Keratinocyte (primary cell): ENCODE data around the gene PKN2. TPM values are rescaled to one million over a fixed set of nuclear protein-coding genes. Genes with fewer than 3 reads are reported as not detected.
"Not testable (repeated sequence)": the region's sequence is repeated elsewhere in the genome, so short reads cannot be mapped to it uniquely, and the experiment has no call there.

Experiments
- DNase-seq: peaks from one replicate; pipeline ENCODE4 v3.0.0-alpha.2; 2011; ENCODE audit warnings: low read depth, missing footprints, low spot score
- FAIRE-seq: peaks from 2 replicates; lab custom pipeline; 2011; peaks lifted over from hg19 to GRCh38; lab: Jason Lieb, UNC
- H2AFZ ChIP-seq: 2 replicates; pipeline ENCODE4 v1.6.0; 2012; ENCODE audit warnings: low read length, control low read depth, inconsistent platforms; ENCODE audit not compliant: control insufficient read depth
- H3K27ac ChIP-seq: 2 replicates; pipeline ENCODE4 v1.5.1; 2011; ENCODE audit warnings: low read length; ENCODE audit not compliant: control insufficient read depth, insufficient read depth
- H3K27me3 ChIP-seq: 3 replicates; pipeline ENCODE4 v1.6.0; 2011; ENCODE audit warnings: low read length; ENCODE audit not compliant: control insufficient read depth, insufficient read depth; ENCODE audit errors: extremely low read depth
- H3K36me3 ChIP-seq, 2 experiments: 2 replicates in 1 of 2; 3 replicates in 1 of 2; pipeline ENCODE4 v1.5.1; 2011; ENCODE audit warnings: low read length in 2 of 2, mild to moderate bottlenecking in 1 of 2; ENCODE audit not compliant: control insufficient read depth in 2 of 2, insufficient read depth in 2 of 2; ENCODE audit errors: extremely low read depth in 1 of 2
- H3K4me1 ChIP-seq: 3 replicates; pipeline ENCODE4 v1.5.1; 2011; ENCODE audit warnings: low read length; ENCODE audit not compliant: control insufficient read depth, insufficient read depth; ENCODE audit errors: extremely low read depth
- H3K4me2 ChIP-seq: 3 replicates; pipeline ENCODE4 v1.6.0; 2011; ENCODE audit warnings: low read depth, low read length; ENCODE audit not compliant: control insufficient read depth, insufficient read depth; ENCODE audit errors: extremely low read depth
- H3K4me3 ChIP-seq, 3 experiments: fragments of 200-600 bp in 1 of 3; sonication (generic) in 1 of 3; 2 replicates in 2 of 3; 3 replicates in 1 of 3; pipeline ENCODE4 v1.5.1; 2011 to 2016; ENCODE audit warnings: low read length in 3 of 3, mild to moderate bottlenecking in 3 of 3, control low read depth in 2 of 3, inconsistent platforms in 1 of 3, low read depth in 1 of 3, mixed read lengths in 1 of 3, mixed run types in 1 of 3, moderate library complexity in 1 of 3; ENCODE audit not compliant: control insufficient read depth in 2 of 3, insufficient read depth in 2 of 3; ENCODE audit errors: extremely low read depth in 1 of 3
- H3K79me2 ChIP-seq: 2 replicates; pipeline ENCODE4 v1.6.0; 2012; ENCODE audit warnings: low read length; ENCODE audit not compliant: control insufficient read depth, insufficient read depth
- H3K9ac ChIP-seq: 3 replicates; pipeline ENCODE4 v1.6.0; 2011; ENCODE audit warnings: low read length; ENCODE audit not compliant: control insufficient read depth, insufficient read depth; ENCODE audit errors: extremely low read depth
- H3K9me1 ChIP-seq: 3 replicates; pipeline ENCODE4 v1.6.0; 2011; ENCODE audit warnings: low read length; ENCODE audit not compliant: control insufficient read depth, insufficient read depth; ENCODE audit errors: extremely low read depth
- H3K9me3 ChIP-seq: 2 replicates; pipeline ENCODE4 v1.5.1; 2012; ENCODE audit warnings: low read depth, low read length; ENCODE audit not compliant: control insufficient read depth
- H4K20me1 ChIP-seq: 3 replicates; pipeline ENCODE4 v1.6.0; 2011; ENCODE audit warnings: low read length; ENCODE audit not compliant: control insufficient read depth, insufficient read depth; ENCODE audit errors: extremely low read depth
- EZH2 ChIP-seq: IDR thresholded peaks from one replicate; pipeline ENCODE4 v1.6.1; 2012; ENCODE audit warnings: inconsistent platforms, mild to moderate bottlenecking, low read length, moderate library complexity
- dilution Hi-C: fragments of 300-500 bp; cut with MboI; formaldehyde crosslinking; loops from one replicate; pipeline ENCODE4 v1.7.0; 2020; ENCODE audit warnings: low sequenced_read_pairs; ENCODE audit not compliant: extremely low pct_ligation_motif_present
- polyA plus RNA-seq, 5 experiments: library from polyadenylated mRNA; depleted of rRNA in 3 of 5; stranded (reverse) in 3 of 5; stranded (forward) in 1 of 5; unstranded in 1 of 5; fragments of >200 nt; gene quantifications; 1 replicate in 1 of 5; 2 replicates in 3 of 5; 3 replicates in 1 of 5; pipeline versions ENCODE4 v1.2.1 to v1.2.3, GENCODE V29; 2011 to 2012; ENCODE audit warnings: missing spikeins in 2 of 5, low read depth in 1 of 5, low replicate concordance in 1 of 5
- TF ChIP-seq, protein P1 (sequence below), 3 experiments: IDR thresholded peaks in 1 of 3; conservative IDR thresholded peaks in 1 of 3; optimal IDR thresholded peaks in 1 of 3; 2 replicates in 2 of 3; 3 replicates in 1 of 3; pipeline versions ENCODE3 to v1.5.1; 2011; ENCODE audit warnings: low read length in 3 of 3, mild to moderate bottlenecking in 3 of 3, moderate library complexity in 2 of 3, control low read depth in 1 of 3, inconsistent platforms in 1 of 3; ENCODE audit not compliant: insufficient read depth in 2 of 3; ENCODE audit errors: extremely low read depth in 1 of 3

PKN2 gene
- polyA plus RNA-seq, 1 donor (not counting 4 experiments of a cell fraction or from before 2014, with no cell fraction given) = 30.8 TPM

GRCh38 chr1:88708011-88708410, 23.9 kb downstream of the PKN2 start:
- Histone ChIP-seq H3K9me3 (no peaks in the 10 kb centered on the region), H3K27ac (no peak overlapping the region), H3K27me3 (no peaks in the 10 kb centered on the region), H3K4me1 (no peaks in the 10 kb centered on the region), H3K9me1 (no peaks in the 10 kb centered on the region), H4K20me1 (no peaks in the 10 kb centered on the region), H3K79me2 (peaks cover 40% of the 10 kb centered on the region), H2AFZ (no peak overlapping the region), H3K4me3 (no peak overlapping the region), H3K9ac (no peak overlapping the region), H3K36me3 (no peaks in the 10 kb centered on the region), H3K4me2 (no peak overlapping the region)
- FAIRE-seq = no peak
- DNase-seq = no peak
- TF ChIP-seq, protein P1, sequence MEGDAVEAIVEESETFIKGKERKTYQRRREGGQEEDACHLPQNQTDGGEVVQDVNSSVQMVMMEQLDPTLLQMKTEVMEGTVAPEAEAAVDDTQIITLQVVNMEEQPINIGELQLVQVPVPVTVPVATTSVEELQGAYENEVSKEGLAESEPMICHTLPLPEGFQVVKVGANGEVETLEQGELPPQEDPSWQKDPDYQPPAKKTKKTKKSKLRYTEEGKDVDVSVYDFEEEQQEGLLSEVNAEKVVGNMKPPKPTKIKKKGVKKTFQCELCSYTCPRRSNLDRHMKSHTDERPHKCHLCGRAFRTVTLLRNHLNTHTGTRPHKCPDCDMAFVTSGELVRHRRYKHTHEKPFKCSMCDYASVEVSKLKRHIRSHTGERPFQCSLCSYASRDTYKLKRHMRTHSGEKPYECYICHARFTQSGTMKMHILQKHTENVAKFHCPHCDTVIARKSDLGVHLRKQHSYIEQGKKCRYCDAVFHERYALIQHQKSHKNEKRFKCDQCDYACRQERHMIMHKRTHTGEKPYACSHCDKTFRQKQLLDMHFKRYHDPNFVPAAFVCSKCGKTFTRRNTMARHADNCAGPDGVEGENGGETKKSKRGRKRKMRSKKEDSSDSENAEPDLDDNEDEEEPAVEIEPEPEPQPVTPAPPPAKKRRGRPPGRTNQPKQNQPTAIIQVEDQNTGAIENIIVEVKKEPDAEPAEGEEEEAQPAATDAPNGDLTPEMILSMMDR (optimal IDR thresholded peaks at IDR 0.05 in 1 of 3, IDR thresholded peaks at IDR 0.05 in 1 of 3, conservative IDR thresholded peaks at IDR 0.05 in 1 of 3; ENCODE audit: extremely low read depth in 1 of 3, insufficient read depth in 2 of 3, low read length in 3 of 3) = no peak
- no peak for TF ChIP-seq EZH2
- dilution Hi-C loops = no loop called here

GRCh38 chr1:88712907-88713306, 28.8 kb downstream of the PKN2 start:
- dilution Hi-C loops = not testable (repeated sequence)

GRCh38 chr1:88716571-88716970, 32.5 kb downstream of the PKN2 start:
- H3K27ac ChIP-seq, H3K9ac ChIP-seq, H3K36me3 ChIP-seq, H3K27me3 ChIP-seq, H3K9me1 ChIP-seq, H3K4me2 ChIP-seq, H2AFZ ChIP-seq, dilution Hi-C loops, DNase-seq, H3K4me1 ChIP-seq, H3K9me3 ChIP-seq, H3K4me3 ChIP-seq, FAIRE-seq, H4K20me1 ChIP-seq: not testable (repeated sequence)
- peaks cover 41% of the 10 kb centered on the region for H3K79me2 ChIP-seq

More at GRCh38 chr1:88712907-88713306, 28.8 kb downstream of the PKN2 start:
- H3K79me2 ChIP-seq = peaks cover 31% of the 10 kb centered on the region
- not testable (repeated sequence) for H3K36me3 ChIP-seq, H3K9me3 ChIP-seq, H3K27me3 ChIP-seq, DNase-seq, H3K9ac ChIP-seq, H3K4me1 ChIP-seq, H3K4me3 ChIP-seq, H4K20me1 ChIP-seq, H2AFZ ChIP-seq, H3K4me2 ChIP-seq, H3K9me1 ChIP-seq, H3K27ac ChIP-seq, FAIRE-seq
